GM18499 (cell line): Measurements from ENCODE around the gene GALC.

Experiments used
- ATAC-seq: cut with Tn5 transposase; IDR thresholded peaks from one replicate; pipeline ENCODE4 v1.9.1; 2021; ENCODE audit warnings: moderate number of reproducible peaks; ENCODE audit not compliant: insufficient read depth, unreplicated experiment

GALC gene

DNA sequence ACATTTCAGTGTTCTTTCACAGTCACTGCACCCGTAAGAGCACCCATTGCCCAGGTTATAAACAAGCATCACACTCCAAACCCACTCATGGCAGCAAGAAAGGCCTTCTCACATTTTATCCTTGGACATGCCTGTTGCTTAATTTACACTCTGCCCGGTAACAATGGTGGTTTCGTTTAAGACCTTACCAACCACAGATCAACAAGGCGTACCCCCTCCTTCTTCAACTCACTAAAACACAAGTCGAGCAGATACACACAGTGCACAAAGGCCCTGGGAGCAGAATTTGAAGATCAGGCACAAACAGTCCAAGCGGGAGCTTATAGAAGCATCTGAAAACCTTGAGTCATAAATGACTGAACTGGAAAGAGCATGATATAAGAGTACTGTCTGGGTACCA, 98.1 kb downstream of the GALC start:
- no peak for ATAC-seq

DNA sequence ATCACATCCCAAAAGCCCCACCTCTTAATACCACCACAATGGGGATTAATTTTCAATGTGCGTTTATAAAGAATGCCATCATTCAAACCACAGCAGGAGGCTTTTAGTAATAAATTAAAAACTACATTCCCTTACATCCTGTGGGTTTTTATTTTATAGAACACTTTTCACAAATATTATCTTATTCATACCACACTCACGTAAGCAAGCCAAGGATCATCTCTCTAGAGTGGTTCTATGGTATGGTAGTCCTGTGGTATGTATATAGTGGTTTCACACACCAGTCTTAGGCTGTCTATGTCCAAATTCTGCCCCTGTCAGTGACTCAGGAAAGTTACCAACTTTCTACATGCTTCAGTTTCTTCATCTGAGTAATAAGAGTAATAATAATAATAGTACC, 100.2 kb downstream of the GALC start:
- no peak for ATAC-seq

DNA sequence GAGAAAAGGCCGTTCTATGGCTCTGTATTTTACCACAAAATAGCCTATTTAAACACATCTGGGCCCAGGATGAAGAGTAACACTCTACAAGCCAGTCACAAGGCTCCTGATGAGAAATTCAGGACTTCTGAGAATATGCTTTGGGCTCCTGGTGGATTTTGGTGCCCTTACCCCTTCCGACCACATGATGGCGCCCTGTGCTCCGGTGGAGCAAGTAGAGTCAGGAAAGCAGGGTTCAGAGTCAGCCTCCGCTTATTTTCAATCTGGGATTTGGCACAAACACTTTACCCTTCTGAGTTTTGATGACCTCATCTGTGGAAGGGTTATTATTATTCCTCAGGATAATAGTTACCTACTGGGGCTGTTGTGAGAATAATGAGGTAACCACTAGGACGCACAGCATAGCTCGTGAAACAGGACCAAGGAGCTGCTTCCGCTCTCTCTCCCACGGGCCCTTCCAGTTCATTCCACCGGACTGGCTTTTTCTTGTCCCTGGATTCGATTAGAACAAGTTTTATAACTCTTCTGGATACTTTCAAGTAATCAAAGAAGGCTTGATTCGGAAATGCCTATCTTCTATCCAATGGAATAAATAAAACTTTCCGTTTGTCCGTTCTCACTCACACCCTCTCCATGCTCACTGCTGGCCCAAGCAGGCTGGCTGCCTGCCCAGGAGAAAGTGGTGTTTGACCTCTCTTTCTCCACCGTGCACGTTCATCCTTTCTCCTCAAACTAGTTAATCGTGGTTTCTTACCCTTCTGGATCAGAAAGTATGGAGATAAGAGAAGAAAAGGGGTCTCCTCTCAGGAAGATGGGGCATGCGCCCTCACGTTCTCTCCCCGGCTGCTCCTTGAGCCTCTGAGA, 104.6 kb downstream of the GALC start:
- no peak for ATAC-seq

DNA sequence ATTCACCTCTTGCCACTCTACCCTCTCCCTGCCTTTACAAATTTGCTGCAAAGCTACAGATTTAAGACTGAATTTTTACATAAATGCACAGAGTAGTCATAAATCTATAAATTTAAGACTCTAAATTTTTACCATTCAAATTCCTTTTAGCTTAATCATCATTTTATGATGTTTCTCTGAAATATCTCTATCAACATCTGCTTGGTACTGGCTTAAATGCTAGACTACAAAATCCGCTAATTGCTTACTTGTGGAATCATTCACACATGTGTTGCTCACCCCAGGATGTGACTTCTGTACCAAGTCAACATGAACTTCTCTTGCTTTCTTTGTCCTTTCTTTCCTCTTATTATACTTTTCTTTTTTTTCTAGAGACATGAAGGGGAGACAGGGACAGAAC, 109.2 kb downstream of the GALC start:
- ATAC-seq: no peak
